GM20431 (cell line): ENCODE measurements around the gene RNF224.
"Not testable (repeated sequence)": the region's sequence is repeated elsewhere in the genome, so short reads cannot be mapped to it uniquely, and the experiment has no call there.

ENCODE experiments used
- in situ Hi-C: fragments of 300-500 bp; cut with MseI, MboI; formaldehyde crosslinking; loops from one replicate; pipeline ENCODE4 v1.15.0; 2020; ENCODE audit warnings: low sequenced_read_pairs; ENCODE audit not compliant: unreplicated experiment

Gene RNF224

GRCh38 chr9:137236238-137236935 is 9.1 kb downstream of the RNF224 start:
- in situ Hi-C loops: loop anchor here (10.0 kb wide), 1 partner anchor 132 kb away; no protein-coding TSS in a partner anchor

GRCh38 chr9:137236936-137237421 is 9.7 kb downstream of the RNF224 start:
- in situ Hi-C loops: loop anchor here (10.0 kb wide), 1 partner anchor 132 kb away; no protein-coding TSS in a partner anchor

GRCh38 chr9:137237759-137238726 is 10.7 kb downstream of the RNF224 start:
- in situ Hi-C loops: loop anchor here (10.0 kb wide), 1 partner anchor 133 kb away; no protein-coding TSS in a partner anchor

GRCh38 chr9:137239541-137240200 is 12.4 kb downstream of the RNF224 start:
- in situ Hi-C loops: loop anchor here (10.0 kb wide), 1 partner anchor 135 kb away; no protein-coding TSS in a partner anchor

DNA sequence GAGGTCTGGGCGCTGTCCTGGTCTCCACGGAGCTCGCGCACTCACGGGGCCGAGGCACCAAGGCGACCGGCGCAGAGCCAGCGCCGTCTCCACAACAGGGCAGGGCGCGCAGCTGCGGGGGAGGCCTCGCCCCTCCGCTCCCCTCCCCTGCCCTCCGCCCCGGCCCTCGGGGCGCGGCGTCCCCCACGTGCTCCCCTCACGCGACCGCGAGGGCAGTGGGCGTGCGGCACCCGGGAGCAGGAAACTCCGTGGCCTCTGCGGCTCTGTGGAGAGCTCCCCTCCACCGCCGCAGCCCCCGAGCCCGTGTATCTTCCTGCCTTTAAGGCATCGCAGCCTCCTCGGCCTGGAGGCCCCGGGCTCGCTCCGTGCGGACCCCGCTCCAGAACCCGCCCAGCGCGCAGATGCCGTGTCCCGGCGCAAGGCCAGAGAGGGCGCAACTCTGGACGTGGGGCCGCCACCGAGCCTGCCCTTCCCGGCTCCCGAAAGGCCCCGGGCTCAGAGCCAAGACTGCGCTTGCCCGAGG is 13.1 kb downstream of the RNF224 start:
- in situ Hi-C loops: no loop called here

DNA sequence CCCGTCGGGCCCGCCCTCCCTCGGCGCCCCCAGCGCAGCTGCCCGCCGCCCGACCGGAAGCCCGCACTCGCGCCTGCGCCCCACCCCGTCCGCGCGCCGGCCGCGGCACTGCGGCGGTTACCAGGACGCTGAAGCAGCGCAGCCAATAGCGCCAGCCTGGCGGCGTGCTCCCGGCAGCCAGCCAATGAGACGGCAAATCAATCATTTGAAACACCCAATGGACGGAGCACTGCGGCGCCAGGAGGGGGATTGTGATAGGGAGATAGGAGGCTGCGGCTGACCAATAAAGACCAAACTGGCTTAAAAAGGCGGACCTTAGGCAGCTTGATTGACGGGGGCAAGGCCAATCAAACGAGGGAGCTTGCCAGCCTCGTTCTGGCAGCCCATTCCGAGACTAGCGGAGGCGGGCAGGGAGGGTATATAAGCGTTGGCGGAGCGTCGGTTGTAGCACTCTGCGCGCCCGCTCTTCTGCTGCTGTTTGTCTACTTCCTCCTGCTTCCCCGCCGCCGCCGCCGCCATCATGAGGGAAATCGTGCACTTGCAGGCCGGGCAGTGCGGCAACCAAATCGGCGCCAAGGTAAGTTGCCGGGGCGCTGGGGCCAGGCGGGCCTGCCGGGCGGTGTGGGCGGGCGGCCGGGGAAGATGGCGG is 13.7 kb downstream of the RNF224 start, which contains the start of gene TUBB4B:
TUBB4B (plus strand) TSS at position 447 of the 649 bp plus-strand sequence; CDS start at position 521, 74 bp downstream.
- in situ Hi-C loops: no loop called here

- in situ Hi-C loops: no loop called here
These were observed 14.4 kb downstream of the RNF224 start for GRCh38 chr9:137241490-137242268.

DNA sequence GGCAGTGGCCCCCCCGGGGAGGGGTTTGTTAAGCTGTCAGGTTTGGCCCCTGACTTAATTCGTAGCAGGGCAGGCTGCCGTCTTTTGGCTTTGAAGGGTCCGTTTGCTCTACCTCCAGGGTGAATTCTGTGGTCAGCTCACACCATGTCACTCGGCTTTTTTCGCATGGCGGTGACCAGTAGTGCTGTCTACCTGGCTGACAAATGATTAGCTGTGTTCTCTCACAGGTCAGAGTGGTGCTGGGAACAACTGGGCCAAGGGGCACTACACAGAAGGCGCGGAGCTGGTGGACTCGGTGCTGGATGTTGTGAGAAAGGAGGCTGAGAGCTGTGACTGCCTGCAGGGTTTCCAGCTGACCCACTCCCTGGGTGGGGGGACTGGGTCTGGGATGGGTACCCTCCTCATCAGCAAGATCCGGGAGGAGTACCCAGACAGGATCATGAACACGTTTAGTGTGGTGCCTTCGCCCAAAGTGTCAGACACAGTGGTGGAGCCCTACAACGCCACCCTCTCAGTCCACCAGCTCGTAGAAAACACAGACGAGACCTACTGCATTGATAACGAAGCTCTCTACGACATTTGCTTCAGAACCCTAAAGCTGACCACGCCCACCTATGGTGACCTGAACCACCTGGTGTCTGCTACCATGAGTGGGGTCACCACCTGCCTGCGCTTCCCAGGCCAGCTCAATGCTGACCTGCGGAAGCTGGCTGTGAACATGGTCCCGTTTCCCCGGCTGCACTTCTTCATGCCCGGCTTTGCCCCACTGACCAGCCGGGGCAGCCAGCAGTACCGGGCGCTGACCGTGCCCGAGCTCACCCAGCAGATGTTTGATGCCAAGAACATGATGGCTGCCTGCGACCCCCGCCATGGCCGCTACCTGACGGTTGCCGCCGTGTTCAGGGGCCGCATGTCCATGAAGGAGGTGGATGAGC is 15.2 kb downstream of the RNF224 start:
- in situ Hi-C loops: no loop called here

DNA sequence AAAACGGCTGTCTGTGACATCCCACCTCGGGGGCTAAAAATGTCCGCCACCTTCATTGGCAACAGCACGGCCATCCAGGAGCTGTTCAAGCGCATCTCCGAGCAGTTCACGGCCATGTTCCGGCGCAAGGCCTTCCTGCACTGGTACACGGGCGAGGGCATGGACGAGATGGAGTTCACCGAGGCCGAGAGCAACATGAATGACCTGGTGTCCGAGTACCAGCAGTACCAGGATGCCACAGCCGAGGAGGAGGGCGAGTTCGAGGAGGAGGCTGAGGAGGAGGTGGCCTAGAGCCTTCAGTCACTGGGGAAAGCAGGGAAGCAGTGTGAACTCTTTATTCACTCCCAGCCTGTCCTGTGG is 15.9 kb downstream of the RNF224 start:
- in situ Hi-C loops: not testable (repeated sequence)

DNA sequence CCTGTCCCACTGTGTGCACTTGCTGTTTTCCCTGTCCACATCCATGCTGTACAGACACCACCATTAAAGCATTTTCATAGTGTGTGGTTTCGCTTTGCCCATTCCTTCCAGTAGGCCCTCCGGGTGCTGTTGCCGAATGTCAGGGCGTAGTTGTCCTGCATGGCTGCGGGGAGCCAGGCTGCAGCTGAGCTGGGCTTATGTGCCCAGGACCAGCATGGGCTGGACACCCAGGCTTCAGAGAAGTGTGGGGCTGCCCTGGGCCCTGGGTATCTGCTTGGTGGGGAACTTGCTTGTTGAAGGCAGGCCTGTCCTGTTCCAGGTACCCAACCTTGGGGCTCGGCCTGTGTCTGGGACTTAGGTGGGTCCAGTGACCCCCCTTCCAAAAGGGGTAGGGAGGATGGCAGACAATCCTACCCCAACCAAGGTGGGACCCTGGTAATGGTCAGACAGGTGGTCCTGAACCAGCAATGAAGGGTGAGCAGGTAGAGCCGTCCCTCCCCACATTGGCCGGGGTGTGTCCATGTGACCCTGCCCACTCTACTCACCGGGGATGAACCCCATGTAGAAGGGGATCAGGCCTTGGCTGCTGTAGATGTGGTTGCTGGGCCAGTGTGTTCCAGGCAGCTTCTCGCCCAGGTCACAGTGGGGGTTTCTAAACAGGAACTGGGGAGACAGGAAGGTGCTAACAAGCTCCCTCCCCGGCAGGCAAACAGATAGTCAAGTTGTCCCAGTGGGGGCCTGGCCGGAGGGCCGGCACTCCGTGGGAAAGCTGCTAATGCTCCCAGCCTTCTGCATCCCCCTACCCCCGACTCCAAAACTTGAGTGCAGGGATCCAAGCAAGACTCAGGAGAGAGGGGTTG is 16.6 kb downstream of the RNF224 start:
- in situ Hi-C loops: no loop called here

DNA sequence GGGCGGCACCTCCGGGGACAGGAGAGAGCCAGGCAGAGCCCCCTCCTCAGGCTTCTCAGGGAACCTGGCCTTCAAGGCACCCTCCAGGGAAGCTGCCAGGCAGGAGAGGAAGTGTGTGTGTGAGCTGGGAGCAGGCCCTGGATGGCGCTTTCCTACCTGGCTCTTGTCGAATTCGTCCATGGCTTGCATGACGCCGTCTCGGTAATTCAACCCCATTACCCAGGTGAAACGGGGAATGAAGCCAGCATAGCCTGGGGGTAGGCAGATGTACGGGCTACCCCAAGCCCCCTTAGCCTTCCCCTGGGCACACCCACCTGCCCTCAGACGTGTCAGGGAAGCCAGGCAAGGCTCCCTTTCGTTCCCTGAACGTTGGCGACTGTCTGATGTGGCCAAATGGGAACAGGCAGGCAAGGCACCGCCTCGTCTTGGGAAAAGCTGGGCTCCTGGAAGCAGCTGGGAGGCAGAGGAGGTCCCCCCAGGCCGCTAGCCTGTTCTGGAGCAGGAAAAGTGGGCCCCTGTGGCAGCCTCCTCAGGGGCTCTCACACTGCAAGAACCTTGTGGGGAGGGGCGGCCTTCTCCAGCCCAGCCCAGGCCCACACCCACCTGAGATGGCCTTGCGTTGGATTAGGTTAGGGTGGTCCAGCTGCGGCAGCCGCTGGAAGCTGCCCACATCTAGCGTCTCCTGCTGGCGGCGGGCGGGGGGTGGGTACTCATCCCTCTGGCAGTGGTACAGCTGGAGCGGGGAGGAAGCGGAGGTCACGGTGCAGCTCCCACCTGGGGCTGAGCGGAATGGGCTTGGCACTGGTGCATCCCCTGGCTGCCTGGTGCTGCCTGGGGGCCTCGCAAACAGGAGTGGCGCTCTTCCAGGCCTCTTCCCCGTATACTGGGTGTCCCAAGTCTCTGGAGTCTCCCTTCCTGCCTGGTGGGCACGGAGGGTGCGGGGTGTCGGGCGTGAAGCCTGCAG is 17.5 kb downstream of the RNF224 start:
- in situ Hi-C loops: no loop called here

DNA sequence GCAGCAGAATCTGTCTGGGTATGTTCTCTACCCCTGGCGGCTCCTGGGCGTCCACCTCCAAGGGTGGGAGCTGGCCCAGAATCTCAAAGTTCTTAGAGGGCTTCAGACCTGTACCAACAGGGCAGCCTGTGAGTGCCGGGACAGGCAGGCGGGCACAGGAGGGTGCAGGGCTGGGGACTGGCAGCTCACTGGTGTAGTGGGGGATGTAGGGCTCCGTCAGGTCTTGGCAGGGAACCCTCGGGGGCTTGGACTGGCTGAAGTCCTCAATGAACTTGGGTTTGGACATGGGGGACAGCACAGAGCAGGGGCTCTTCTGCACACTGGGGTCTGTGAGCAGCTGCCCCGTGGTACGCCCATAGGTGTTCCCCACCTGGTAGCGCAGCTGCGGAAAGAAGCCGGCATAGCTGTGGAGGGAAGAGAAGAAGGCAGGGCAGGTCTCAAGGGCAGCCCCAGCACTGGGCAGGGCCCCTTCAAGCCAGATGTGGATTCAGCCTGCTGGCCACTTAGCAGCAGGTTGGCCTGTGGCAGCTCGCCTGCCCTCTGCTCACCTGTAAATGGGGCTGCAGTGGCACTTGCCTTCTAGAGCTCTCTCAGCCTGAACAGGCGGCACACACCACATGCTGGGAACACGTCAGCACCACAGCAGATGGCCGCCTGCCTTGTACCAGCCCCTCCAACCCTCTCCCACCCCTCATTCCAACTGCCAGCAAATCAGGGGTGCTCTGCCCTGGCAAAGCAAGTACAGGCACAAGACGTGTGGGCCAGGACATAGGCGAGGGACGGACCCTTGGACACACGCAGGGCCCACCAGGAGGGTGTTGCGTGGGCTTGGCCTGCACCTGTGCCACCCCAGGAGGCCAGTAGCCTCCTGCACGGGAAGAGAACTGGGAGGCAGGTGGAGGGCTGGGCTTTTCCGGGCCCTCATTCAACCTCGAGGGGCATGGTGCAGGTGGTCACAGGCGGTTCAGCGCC is 18.4 kb downstream of the RNF224 start:
- in situ Hi-C loops: no loop called here

- in situ Hi-C loops: no loop called here
These were observed 20.0 kb downstream of the RNF224 start for GRCh38 chr9:137247135-137247915.

GRCh38 chr9:137247916-137248175 is 20.5 kb downstream of the RNF224 start:
- in situ Hi-C loops: no loop called here
